Ovary (tissue), 3 donors: ENCODE measurements around the gene TTC23.

Source experiments
- EP300 ChIP-seq: sonication (generic); formaldehyde crosslinking; IDR thresholded peaks from one replicate; pipeline ENCODE4 v1.6.1; 2017; ENCODE audit warnings: antibody characterized with exemption
- POLR2A ChIP-seq: fragments of 450-650 bp; IDR thresholded peaks from one replicate; pipeline ENCODE4 v1.6.1; 2017; ENCODE audit warnings: antibody characterized with exemption, mild to moderate bottlenecking, moderate library complexity
- TF ChIP-seq, protein P1 (sequence below), 3 donors: fragments of 450-650 bp in 2 of 3; fragments of 200-600 bp in 1 of 3; IDR thresholded peaks; one replicate each; pipeline versions ENCODE4 v1.5.1 to v1.8.0; 2016 to 2022; ENCODE audit warnings: antibody characterized with exemption in 3 of 3, mild to moderate bottlenecking in 1 of 3
- donor health status: DM: no; HTN: no; CAD: no.

- TF ChIP-seq EP300, result no peak
- TF ChIP-seq, protein P1, sequence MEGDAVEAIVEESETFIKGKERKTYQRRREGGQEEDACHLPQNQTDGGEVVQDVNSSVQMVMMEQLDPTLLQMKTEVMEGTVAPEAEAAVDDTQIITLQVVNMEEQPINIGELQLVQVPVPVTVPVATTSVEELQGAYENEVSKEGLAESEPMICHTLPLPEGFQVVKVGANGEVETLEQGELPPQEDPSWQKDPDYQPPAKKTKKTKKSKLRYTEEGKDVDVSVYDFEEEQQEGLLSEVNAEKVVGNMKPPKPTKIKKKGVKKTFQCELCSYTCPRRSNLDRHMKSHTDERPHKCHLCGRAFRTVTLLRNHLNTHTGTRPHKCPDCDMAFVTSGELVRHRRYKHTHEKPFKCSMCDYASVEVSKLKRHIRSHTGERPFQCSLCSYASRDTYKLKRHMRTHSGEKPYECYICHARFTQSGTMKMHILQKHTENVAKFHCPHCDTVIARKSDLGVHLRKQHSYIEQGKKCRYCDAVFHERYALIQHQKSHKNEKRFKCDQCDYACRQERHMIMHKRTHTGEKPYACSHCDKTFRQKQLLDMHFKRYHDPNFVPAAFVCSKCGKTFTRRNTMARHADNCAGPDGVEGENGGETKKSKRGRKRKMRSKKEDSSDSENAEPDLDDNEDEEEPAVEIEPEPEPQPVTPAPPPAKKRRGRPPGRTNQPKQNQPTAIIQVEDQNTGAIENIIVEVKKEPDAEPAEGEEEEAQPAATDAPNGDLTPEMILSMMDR (IDR thresholded peaks at IDR 0.05), result no peak
- TF ChIP-seq POLR2A, result no peak
Measured at GRCh38 chr15:99110093-99110492, 139.3 kb downstream of the TTC23 start.
